HG02759 (cell line): ENCODE measurements around the gene MAEA.
"Not testable (repeated sequence)": the region's sequence is repeated elsewhere in the genome, so short reads cannot be mapped to it uniquely, and the experiment has no call there.

ENCODE experiments used
- ATAC-seq: cut with Tn5 transposase; IDR thresholded peaks from one replicate; pipeline ENCODE4 v1.9.1; 2021; ENCODE audit warnings: mild to moderate bottlenecking, moderate library complexity; ENCODE audit not compliant: unreplicated experiment

MAEA gene

DNA sequence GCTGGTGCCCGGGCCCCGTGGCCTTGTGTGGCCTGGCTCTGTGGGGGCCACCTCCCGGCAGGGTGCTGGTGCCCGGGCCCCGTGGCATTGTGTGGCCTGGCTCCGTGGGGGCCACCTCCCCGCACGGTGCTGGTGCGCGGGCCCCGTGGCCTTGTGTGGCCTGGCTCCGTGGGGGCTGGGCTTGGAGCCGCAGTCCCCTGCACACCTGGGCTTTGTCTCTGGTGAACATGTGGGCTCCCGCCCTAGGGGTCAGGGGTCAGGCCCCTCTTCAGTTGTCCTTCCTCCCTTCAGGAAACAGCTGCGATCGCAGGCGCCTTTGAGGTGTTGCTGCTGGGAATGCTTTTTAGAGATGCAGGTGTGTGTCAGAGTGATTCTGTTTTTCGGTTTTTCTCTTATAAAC is 74.5 kb downstream of the MAEA start:
- ATAC-seq = no peak

DNA sequence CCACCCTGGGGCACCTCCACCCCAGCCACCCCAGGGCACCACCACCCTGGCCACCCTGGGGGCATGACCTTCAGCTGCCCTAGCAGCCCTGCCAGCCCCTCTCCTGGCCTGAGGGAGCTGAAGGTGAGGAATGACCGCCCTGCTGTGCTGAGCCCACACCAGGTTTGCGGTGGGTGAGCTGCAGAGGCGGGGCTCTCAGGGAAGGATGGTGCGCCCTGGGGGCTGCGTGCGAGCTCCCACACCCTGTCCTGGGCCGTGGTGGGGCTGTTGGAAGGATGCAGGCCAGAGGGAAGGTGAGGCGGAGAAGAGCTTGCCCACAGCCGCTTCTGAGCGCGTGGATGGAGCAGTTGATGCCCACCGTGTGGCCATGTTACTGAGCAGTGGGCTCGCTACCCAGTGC is 75.1 kb downstream of the MAEA start:
- no peak for ATAC-seq

DNA sequence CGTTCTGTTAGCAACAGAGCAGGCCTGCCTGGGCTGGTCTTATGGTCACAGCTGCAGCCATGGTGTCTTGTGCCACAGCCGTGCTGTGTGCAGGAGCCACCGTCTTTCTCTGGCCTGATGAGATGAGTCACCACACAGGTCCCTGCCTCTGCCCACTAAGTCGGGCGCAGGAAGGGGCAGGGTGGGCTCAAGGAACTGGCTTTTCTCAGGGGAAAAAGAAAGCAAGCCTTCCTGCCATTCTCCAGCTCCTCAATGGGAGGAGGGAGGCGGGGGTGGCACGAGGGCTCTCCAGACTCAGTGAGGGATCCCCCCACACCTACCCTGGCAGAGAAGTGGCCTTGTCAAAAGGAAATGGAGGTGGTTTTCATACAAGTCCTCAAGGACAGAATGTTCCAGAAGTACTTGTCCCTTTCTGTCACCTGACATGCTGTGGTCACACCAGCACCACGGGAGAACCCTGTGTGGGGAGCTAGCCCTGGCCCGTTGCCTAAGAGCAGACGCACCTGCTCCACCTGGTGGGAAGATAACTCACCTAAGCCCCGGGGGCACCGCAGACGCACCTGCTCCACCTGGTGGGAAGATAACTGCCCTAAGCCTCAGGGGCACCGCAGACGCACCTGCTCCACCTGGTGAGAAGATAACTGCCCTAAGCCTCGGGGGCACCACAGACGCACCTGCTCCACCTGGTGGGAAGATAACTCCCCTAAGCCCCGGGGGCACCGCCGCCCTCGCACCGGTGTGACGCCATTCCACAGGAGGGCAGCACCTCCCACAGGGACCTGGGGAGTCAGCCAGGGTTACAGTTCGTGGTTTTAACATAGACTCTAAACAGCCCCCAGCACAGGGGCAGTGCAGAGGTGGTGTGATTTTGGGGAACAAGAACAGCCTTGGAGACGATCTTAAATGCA is 75.8 kb downstream of the MAEA start:
- no peak for ATAC-seq

DNA sequence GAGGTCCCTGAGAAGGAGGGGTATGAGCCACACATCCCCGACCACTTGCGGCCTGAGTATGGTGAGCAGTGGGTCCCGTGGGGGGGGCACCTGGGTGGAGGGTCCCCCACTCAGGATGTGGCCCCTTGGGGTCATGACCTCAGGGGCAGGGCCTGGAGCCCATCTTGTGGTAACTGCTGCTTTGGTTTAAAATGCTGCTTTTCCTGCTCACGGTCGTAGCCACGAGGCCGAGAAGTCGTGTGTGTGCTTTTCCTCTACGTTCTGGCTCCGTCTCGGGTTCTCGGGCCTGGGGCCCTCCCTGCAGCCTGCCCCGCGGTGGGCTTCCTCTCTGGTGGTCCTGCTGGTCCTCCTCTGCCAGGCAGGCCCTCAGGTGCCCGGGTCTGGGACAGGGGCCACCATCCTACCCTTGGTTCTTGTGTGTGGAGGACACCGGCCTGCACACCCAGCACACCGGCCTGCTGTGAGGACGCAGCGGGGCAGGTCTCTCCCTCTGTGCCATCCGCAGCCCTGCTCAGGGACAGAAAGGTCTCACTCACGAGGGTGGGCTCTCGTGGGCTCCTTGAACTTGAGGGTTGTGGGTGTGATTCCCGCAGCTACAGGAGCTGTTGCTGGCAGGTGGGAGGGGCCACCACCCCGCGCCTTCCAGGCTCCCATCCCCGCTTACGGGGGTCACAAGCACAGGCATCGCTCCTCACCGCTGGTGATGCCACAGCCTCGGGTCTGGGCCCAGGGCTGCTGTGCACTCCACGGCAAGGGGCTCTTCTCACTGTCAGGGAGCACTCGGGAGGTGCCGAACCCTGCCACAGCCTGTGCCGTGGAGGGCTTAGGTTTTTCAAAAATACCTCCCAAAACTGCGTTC is 76.9 kb downstream of the MAEA start:
- ATAC-seq = no peak

DNA sequence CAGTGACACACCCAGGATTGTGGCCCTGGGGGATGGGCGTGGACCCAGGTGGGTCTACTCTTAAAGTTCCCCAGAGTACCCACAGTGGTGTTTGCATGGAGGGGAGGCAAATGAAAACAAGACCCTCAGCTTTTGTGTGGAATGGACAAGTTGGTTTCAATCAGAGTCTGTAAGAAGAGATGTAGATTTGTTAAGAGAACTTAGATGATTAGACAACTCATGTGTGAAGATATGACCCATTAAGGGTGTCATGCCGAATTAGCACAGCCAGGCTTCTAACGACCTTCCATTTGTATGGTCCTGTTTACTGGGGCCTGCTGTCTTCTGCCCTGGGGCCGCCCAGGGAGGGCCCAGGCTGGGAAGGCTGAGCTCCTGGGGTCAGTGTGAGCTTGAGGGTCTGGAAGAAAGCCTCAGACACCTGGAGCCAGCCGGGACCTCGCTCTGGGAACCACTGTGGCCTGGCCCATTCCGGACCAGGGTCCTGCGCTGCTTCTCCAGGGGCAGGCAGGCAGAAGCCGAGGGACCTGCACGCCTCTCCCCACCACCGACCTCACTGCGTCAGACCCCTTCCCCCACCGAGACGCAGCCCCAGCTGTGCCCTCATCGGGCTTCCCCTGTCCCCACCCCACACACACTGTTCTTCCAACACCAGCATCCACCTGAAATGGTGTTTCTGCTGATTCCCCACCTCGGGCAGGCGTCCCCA is 77.7 kb downstream of the MAEA start:
- ATAC-seq = no peak

DNA sequence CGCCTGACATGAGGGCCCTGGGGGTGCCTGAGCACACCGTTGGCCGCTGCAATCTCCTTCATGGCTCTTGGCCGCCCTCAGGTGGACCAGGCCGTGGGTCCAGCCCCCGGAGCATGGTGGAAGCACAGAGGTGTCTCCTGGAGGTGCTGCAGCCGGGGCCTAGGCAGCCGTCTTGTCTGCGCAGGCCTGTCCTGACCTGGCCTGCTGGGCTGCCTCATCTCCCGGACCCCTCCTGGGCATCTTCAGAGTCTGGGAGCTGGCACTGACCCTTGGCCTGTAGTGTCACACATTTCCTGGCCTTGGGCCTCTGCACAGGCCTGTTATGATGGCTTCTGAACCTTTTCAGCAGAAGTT is 78.2 kb downstream of the MAEA start:
- no peak for ATAC-seq

DNA sequence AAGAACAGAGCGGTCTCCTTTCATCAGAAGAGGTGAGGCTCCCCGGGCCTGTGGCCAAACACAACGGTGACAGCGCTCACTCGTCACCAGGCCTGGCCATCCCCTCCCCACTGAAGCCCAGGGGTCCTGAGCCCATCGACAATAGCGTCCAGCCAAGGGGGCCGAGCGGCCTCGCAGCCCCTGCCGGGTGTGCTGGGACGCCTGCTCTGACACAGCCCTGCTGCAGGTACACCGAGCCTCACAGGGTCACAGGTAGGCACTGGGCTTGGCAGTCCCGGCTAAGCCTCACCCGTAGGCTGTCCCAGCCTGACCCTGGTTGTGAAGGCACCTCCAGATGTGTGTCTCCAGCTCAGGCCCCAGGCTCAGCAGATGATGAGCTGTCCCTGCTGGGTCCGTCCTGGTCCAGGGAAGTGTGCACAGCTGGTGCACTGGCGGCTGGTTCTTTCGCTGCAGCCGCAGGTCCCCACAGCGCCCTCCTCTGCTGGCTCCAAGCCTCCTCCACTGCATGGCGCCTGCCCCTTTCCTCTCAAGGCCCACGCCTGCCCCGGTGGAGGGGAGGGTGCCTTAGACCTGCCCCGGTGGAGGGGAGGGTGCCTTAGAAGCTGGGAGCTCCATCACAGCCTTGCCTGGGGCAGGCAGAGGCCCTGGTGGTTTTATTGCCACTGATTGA is 78.9 kb downstream of the MAEA start:
- ATAC-seq = no peak

DNA sequence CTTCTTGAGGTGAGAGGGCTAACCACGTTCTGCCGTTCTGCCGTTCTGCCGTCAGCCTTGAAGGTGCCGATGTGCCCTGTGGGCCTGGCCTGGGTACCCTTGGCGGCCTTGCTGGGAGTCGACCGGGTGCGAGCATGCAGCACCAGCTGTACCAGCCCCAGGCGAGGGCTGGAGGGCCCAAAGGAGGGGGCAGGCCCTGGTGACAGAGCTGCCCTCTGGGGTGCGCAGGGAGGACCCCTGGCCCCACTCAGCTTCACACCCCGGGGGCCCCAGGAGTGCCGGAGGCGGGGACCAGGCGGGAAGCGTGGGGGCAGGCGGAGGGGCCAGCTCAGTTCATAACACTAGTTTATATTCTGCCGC is 79.4 kb downstream of the MAEA start:
- ATAC-seq = no peak

DNA sequence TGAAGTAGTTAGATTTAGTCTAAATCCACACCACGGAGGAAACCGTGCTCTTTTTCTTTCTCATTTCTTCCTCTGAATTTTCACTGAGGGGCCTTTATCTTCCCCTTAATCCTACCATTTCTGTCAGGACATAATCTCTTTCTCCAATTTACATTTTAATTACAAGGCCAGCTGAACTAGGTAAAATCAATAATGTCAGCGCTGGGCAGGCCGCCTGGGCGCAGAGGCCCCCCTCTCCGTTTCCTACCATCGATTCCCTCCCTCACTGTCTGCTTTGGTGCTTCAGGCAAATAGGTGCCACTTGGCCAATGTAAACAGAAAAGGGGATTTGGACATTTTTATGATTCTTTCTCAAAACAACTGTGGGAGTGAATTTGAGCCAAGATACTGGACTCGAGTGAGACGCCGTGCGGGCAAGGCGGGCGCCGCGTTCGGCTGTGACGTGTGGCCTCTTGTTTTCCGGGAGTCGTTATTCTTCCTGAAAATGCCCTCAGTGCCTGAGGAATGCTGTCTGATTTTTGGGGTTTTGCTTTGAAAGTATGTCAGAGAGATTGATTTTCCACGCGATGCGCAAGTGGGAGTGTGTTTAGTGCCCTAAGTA is 79.9 kb downstream of the MAEA start:
- no peak for ATAC-seq

DNA sequence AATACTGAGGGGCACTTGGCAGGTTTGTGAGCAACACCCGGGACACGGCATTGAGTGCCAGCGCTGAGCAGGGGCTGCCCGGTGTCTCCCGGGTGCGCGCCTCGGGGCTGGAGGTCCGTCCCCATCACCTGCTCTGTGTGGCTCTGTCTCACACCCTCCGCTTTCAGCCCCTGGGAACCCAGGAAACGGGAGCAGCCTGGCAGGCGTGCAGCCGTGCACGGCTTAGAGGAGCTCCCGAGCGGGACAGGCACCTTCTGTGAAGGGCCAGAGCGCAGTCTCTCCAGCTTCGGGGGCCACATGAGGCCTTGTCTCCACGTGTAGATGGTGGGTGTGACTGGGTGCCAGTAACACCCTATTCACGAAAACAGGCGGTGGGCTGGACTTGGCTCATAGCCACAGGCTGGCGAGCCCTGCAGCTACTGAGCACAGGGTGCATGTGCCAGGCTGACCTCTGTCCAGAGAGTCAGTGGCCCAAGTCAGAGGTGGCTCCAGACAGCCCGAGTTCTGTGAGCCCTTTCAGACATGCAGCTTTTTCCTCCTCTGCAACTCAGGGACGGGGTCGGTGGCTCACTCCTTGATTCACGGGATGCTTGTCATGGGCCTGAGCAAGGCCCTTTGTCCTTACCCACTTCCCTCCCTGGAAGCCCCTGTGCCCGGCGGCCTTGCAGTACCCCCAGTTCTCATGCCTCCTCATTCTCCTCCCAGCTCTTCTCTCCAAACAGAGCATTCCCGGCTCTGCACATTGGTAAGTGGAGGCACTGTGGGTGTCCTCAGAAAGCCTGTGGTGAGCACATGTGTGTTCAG is 80.8 kb downstream of the MAEA start:
- no peak for ATAC-seq

DNA sequence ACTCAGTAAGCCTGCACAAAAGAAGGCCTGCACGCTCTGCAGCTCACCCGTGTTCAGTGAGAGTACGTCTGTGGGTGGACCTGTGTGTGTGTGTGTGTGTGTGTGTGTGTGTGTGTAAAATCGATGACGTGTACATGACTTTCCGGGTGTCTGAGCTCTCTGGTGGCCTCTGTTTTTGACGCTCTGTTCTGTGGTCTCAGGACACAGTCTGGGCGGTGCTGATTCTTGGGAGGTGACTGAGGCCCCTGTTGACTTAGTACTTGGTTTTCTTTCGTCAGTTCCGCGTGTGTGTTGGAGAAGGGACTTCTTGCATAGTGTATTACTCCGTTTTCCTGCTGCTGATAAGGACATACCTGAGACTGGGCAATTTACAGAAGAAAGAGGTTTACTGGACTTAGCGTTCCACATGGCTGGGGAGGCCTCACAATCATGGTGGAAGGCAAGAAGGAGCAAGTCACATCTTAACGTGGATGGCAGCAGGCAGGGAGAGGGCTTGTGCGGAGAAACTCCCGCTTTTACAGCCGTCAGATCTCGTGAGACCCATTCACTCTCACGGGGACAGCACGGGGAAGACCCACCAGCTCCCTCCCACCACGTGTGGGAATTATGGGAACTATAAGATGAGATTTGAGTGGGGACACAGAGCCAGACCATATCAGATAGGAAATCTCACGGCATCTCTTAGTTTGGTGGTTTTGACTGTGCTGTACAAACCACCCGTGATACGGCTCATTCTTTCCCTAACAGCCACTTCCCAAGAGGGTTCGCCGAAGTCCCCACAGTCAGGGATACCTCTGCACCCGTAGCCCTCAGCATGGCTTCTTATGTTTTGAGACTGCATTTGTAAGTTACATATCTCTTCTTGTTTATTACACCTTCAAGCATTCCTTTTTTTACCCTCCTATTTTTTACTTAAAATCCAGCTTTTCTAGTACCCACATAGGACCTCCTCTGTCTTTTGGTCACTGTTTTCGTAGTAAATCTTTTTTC is 81.8 kb downstream of the MAEA start:
- no peak for ATAC-seq

DNA sequence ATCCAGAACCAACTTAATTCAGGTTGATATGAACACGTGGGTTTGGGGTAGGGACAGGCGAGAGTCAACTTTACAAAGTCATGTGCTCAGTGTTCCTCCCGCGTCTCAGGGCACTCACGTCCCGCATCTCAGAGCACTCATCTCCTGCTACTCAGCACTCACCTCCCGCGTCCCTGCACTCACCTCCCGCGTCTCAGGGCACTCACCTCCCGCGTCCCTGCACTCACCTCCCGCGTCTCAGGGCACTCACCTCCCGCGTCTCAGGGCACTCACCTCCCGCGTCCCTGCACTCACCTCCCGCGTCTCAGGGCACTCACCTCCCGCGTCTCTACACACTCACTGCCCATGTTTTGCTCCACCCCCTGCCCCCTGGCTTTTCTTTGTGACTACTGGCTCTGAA is 82.9 kb downstream of the MAEA start:
- not testable (repeated sequence) for ATAC-seq

DNA sequence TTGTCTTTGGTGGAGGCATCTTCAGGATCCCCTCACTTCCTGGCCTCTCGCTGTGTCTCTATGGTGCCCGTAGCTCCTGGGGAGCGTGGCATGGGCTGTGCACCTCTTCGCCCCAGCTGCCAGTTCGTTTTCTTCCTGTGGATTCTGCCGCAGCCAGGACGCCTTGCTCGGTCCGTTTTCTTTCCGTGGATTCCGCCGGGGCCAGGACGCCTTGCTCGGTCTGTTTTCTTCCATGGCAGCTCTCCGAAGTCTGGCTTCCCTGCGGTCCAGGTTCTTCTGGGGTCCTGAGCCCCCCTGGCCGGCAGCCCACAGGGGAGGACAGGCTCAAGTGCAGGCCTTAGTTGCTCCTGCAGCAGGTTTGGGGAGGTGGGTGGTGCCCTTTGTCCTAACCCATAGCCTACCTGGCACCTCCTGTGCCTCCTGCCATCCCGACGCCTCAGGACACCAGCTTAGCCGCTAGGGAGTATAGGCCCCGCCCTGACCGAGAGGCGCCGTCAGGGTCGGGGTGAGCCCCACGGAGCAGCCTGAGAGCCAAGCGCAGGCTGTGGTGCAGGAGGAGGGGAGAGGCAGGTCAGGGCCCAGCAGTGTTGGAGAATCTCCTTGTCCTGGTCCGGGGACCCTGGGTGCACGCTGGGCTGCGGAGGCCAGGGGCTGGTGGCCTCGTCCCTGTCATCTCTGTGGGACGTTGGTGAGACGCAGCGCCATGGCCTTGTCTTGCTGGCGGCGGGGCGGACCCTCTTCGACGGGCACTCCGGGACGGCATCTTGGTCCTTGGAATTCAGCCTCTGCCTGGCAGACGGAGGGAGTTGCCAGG is 84.4 kb downstream of the MAEA start:
- ATAC-seq = no peak

DNA sequence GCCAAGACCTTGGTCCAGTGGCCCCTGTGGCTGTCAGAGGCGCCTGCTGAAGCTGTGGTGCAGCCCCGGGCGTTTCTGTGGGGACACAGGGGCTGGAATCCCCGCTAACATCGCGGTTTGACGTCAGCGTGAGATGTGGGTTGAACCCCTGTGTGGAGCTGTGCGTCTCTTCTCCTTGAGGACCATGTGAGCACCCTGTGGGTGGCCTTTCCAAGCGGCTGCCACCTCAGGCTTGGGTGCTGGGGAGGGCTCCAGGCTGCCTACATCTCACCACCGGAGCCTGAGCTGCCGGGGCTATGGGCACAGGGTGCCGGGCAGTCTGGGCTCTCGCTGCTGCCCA is 85.0 kb downstream of the MAEA start:
- ATAC-seq = no peak

DNA sequence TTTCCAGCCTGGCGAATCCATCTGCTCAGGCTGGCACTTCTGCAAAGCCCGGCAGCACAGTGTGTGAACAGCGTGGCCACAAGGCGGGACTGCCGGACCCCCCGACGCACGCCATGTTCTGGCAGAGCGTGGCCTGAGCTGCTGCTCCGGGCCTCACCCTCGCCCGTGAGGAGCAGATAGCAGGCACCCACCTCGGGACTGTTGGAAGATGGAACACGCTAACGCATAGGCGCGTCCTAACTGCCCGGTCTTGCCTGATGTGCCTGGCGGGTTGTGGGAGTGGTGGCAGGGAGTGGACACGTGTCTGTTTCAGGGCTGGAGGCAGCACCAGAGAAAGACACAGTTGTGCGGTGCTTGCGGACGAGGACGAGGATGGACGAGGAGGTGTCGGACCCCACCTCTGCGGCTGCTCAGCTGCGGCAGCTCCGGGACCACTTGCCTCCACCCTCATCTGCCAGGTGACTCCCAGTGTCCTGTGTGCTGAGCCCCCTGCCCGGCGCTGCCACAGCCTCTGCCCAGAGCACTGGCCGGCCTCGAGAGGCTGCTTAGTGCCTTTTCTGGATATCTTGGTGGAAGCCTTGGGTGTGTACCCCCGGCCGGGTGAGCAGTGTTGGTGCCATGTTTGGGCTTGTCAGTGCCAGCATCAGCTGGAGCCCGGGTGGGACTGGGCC is 85.5 kb downstream of the MAEA start:
- no peak for ATAC-seq

DNA sequence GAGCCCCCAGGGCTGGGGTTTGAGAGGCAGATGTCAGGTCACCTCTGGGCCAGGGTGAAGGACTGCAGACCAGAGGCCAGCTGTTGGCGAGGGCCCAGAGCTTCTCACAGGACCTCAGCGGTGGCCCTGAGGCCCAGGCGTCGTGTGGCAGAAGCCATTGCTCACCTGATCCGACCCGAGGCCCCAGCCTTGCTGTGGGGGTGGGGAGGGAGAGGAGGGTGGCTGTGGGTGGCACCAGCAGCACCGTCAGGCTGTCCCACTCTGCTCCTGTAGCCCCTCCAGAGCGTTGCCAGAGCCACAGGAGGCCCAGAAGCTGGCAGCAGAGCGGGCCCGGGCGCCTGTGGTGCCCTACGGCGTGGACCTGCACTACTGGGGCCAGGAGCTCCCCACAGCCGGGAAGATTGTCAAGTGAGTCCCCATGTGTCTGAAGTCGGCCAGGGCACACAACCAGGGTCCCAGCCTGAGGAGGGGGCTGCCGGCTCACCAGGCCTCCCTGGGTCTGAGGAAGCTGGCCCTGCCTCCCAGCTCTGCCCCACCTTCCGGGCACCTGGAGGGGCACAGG is 86.2 kb downstream of the MAEA start:
- ATAC-seq = no peak

DNA sequence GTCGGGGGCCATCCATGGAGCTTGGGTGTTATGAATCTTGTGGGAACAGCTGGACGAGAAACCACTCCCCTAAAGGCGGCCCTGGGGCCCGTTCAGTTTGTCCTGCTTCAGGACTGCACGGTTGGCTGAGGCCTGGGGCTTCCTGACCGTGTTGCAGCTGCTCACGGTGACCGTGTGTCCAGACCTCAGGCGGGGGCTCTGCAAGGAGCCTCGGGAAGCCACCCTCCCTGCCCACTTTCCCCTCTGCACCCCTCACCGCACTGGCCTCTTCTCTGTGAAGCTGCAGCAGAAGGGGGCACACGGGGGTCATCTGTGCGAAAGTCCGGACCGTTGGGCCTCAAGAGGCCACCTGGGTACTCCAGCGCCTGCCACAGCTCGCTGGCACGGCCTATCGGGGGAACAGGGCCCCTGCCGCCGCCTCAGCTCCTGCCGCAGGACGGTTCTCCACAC is 86.7 kb downstream of the MAEA start:
- no peak for ATAC-seq
